IgD-negative memory B cell (primary cell): ENCODE data around the gene AKAIN1. TPM values are rescaled to one million over a fixed set of nuclear protein-coding genes. Genes with fewer than 3 reads are reported as not detected.

ENCODE experiments used
- H3K27ac Mint-ChIP-seq, 3 donors: one replicate each; pipeline ENCODE4 v1.8.0; 2020 to 2022; ENCODE audit warnings: mild to moderate bottlenecking in 3 of 3, mixed read lengths in 3 of 3, moderate library complexity in 1 of 3
- H3K27me3 Mint-ChIP-seq: one replicate; pipeline ENCODE4 v1.8.0; 2021; ENCODE audit warnings: mixed read lengths
- H3K36me3 Mint-ChIP-seq: one replicate; pipeline ENCODE4 v1.8.0; 2020; ENCODE audit warnings: mild to moderate bottlenecking, mixed read lengths
- H3K4me1 Mint-ChIP-seq, 3 donors: one replicate each; pipeline ENCODE4 v1.8.0; 2020 to 2022; ENCODE audit warnings: mixed read lengths in 3 of 3, mild to moderate bottlenecking in 1 of 3
- H3K4me3 Mint-ChIP-seq, 4 donors: one replicate each; pipeline ENCODE4 v1.8.0; 2020 to 2022; ENCODE audit warnings: mild to moderate bottlenecking in 4 of 4, mixed read lengths in 4 of 4, moderate library complexity in 3 of 4
- H3K9me3 Mint-ChIP-seq, 3 donors: one replicate each; pipeline ENCODE4 v1.8.0; 2020 to 2021; ENCODE audit warnings: mixed read lengths in 3 of 3, mild to moderate bottlenecking in 1 of 3
- polyA plus RNA-seq: library from polyadenylated mRNA; unstranded; fragments of 300-500 nt; fragmentation: Illumina TruSeq; gene quantifications from one replicate; pipeline ENCODE4 v1.2.3, GENCODE V29; 2021

The AKAIN1 gene
- polyA plus RNA-seq, 1 donor from 2014 or later: not detected

GRCh38 chr18:5093902-5094301, 103.2 kb downstream of the AKAIN1 start:
- peaks cover 2 to 22% (median 3%) of the 10 kb centered on the region in 3 donors for H3K9me3 Mint-ChIP-seq
- no peaks in the 10 kb centered on the region for H3K36me3 Mint-ChIP-seq
- no peaks in the 10 kb centered on the region for H3K4me1 Mint-ChIP-seq
- H3K27ac Mint-ChIP-seq: no peak overlapping the region
- no peak overlapping the region for H3K4me3 Mint-ChIP-seq
- no peaks in the 10 kb centered on the region for H3K27me3 Mint-ChIP-seq

Other genes starting within 250 kb of the AKAIN1 start
- 12.8 TPM for gene ZBTB14, start 98.5 kb upstream of the AKAIN1 start, polyA plus RNA-seq